H1 (cell line): ENCODE data around the gene TCF4. TPM values are rescaled to one million over a fixed set of nuclear protein-coding genes. Genes with fewer than 3 reads are reported as not detected.

Experiments used
- CTBP2 ChIP-seq: IDR thresholded peaks from 2 replicates; pipeline ENCODE4 v1.7.0; 2011; ENCODE audit warnings: borderline replicate concordance, mild to moderate bottlenecking, moderate library complexity, mixed read lengths, low read length; ENCODE audit not compliant: insufficient read depth, insufficient read length
- EGR1 ChIP-seq: IDR thresholded peaks from 2 replicates; pipeline ENCODE4 v1.6.1; 2011; ENCODE audit warnings: low read depth, low read length, borderline replicate concordance
- EP300 ChIP-seq, 2 experiments: IDR thresholded peaks; 1 replicate in 1 of 2; 2 replicates in 1 of 2; pipeline ENCODE4 v1.6.1; 2011 to 2012; ENCODE audit warnings: low read depth in 2 of 2, low read length in 2 of 2, mild to moderate bottlenecking in 2 of 2, borderline replicate concordance in 1 of 2, inconsistent platforms in 1 of 2, moderate library complexity in 1 of 2
- FOSL1 ChIP-seq: IDR thresholded peaks from 2 replicates; pipeline ENCODE4 v1.6.1; 2011; ENCODE audit warnings: mild to moderate bottlenecking, low read depth, low read length, moderate library complexity; ENCODE audit not compliant: insufficient read depth
- GABPA ChIP-seq: IDR thresholded peaks from 2 replicates; pipeline ENCODE4 v1.6.1; 2011; ENCODE audit warnings: mild to moderate bottlenecking, low read length, moderate library complexity, borderline replicate concordance; ENCODE audit not compliant: insufficient read depth
- GTF2F1 ChIP-seq: IDR thresholded peaks from 2 replicates; pipeline ENCODE4 v1.6.1; 2012; ENCODE audit warnings: low read depth, low read length, improper control_type of control experiment, borderline replicate concordance
- POU5F1 ChIP-seq: IDR thresholded peaks from 2 replicates; pipeline ENCODE4 v1.6.1; 2011; ENCODE audit warnings: low read depth, mild to moderate bottlenecking, low read length, moderate library complexity
- RXRA ChIP-seq: IDR thresholded peaks from 2 replicates; pipeline ENCODE4 v1.6.1; 2011; ENCODE audit warnings: low read depth, mild to moderate bottlenecking, low read length, moderate library complexity; ENCODE audit not compliant: insufficient read depth
- polyA plus RNA-seq, 7 experiments: library from polyadenylated mRNA; depleted of rRNA in 3 of 7; stranded (reverse) in 5 of 7; unstranded in 2 of 7; fragments of >200 nt in 5 of 7; fragments of 200-250 nt in 2 of 7; gene quantifications; 1 replicate in 5 of 7; 2 replicates in 1 of 7; 4 replicates in 1 of 7; pipeline versions ENCODE4 v1.2.1 to v1.2.3, GENCODE V29; 2011 to 2013; ENCODE audit warnings: missing spikeins in 2 of 7, mixed read lengths in 2 of 7
- total RNA-seq: library from RNA; stranded (reverse); fragmentation: NEBNext Ultra II Directional; extraction: Animal tissue kit (Norgen Biotek cat#: 25700); gene quantifications from 2 replicates; pipeline ENCODE4 v1.2.1, GENCODE V29; 2021

Gene TCF4
- total and polyA plus RNA-seq, 2 of the 8 experiments (the other 6 are each of a cell fraction or from before 2014, with no cell fraction given): 59.3 to 118 TPM

DNA sequence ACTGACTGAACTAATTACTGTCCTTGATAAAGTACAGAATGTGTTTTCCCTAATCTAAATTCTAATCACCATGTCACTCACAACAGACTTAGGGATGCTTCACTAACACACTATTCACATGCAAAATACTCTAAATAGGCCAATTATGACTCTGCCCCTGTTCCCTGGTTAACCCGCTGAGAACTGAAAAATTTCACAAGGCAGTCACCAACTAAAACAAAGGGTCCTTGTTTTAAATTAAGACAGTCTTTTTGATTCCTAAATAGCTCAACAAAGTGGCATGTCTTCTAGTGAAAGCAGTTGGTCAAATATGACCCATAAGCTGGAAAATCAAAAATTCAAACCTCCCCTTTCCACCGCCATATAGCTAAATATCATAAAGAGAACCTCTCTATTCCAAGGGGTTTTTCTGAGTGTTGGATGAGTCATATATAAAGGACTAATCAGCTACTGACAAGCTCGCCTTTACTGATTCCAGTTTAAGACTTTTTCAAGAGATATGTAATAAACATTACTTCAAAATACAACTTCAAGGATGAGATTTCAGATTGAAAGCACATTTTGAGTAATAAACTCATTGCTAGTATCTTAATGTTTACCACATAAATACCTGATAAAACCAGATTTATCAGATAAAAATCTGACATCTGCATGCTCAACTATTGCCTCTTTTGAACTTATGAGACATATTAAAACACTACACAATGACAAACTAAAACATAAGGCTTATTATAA is 235.8 kb downstream of the TCF4 start (continued):
- TF ChIP-seq RXRA (no peak), CTBP2 (no peak), EGR1 (no peak), FOSL1 (no peak), POU5F1 (peak; percentile 83), GTF2F1 (no peak), GABPA (no peak), EP300 (IDR thresholded peaks at IDR 0.05; ENCODE audit: borderline replicate concordance in 1 of 2, low read depth in 2 of 2, low read length in 2 of 2) (peak in 1 of 2 experiments; percentile 34; a peak in 1 of 3 replicates)
